GM12891 (cell line): ENCODE results near the gene AK5.

Source experiments
- POLR2A ChIP-seq: IDR thresholded peaks from 2 replicates; pipeline ENCODE4 v1.6.1; 2011; ENCODE audit warnings: low read depth, low read length, control low read depth
- POLR2AphosphoS5 ChIP-seq: IDR thresholded peaks from 2 replicates; pipeline ENCODE4 v1.6.1; 2011; ENCODE audit warnings: low read depth, low read length, control low read depth
- POU2F2 ChIP-seq: IDR thresholded peaks from 2 replicates; pipeline ENCODE4 v1.6.1; 2011; ENCODE audit warnings: low read depth, mild to moderate bottlenecking, control low read depth, low read length, moderate library complexity
- TAF1 ChIP-seq: IDR thresholded peaks from 2 replicates; pipeline ENCODE4 v1.6.1; 2011; ENCODE audit warnings: low read depth, low read length, control low read depth

- no peak for TF ChIP-seq POLR2A
- no peak for TF ChIP-seq POLR2AphosphoS5
- no peak for TF ChIP-seq TAF1
- TF ChIP-seq POU2F2: no peak
Measured at GRCh38 chr1:77276941-77277340, 4.9 kb upstream of the AK5 start.
